MM.1S (cell line): ENCODE measurements around the gene ERCC6L2.

Source experiments
- CTCF ChIP-seq: fragments of 300-600 bp; sonication (generic); IDR thresholded peaks from 2 replicates; pipeline ENCODE4 v1.5.1; 2016; ENCODE audit warnings: antibody characterized with exemption, low read length, mixed read lengths
- EZH2 ChIP-seq: fragments of 300-600 bp; sonication (generic); optimal IDR thresholded peaks from 2 replicates; pipeline ENCODE3; 2017; ENCODE audit warnings: low read depth, mild to moderate bottlenecking, antibody characterized with exemption, low read length, mixed read lengths
- EZH2phosphoT487 ChIP-seq: fragments of 300-600 bp; sonication (generic); IDR thresholded peaks from 2 replicates; pipeline ENCODE4 v1.6.1; 2018; ENCODE audit warnings: antibody characterized with exemption, low read length

- TF ChIP-seq EZH2 = no peak
- TF ChIP-seq CTCF = no peak
- no peak for TF ChIP-seq EZH2phosphoT487
Observed at GRCh38 chr9:95833546-95834178, 41.8 kb upstream of the ERCC6L2 start.
